Measurements from ENCODE around the gene ZNF169.
"Not testable (repeated sequence)": the region's sequence is repeated elsewhere in the genome, so short reads cannot be mapped to it uniquely, and the experiment has no call there.

ZNF169 gene

DNA sequence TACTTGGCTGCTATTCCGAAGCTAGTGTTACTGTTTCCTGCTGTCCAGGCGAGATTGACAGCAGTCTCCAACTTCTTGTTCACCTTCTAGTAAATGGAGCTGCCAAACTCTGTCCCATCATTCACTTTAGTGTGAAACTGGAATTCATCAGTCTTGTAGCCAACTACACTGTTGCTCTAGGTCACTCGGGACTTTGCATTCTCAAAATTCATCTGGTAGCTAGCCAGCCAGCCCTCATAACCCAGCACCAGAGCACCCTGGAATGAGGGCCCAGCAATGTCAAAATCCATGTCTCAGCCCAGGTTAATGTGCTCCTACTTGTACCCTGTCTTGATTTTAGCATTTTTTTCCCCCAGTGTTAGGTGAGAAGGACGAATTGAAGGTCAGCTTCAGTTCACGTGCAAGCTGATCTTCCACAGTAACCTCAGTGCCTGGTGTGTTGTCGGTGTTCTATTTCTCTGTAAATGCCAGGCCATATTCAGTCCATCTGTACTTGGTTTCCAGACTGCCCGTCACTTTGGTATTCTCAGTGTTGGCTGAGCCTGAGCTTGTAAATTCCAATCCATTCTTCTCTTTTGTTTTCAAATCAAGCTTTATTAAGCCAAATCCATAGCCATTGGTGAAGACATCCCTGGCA, 28.9 kb downstream of the ZNF169 start:
- no peak for DNase-seq

DNA sequence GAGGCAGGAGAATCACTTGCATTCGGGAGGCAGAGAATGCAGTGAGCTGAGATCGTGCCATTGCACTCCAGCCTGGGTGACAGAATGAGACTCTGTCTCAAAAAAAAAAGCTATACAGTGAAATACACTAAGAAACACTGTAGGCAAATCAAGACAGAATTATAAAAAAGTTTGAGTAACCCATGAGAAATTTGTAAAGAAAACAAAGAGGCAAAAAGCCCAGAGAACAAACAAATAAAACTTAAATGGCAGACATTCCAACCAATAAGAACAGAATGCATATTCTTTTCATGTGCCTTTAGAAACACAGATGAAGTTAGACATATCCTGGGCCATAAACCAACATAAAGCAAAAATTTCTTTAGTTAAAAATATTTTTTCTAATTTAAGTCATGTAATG, 30.6 kb downstream of the ZNF169 start:
- no peak for DNase-seq

DNA sequence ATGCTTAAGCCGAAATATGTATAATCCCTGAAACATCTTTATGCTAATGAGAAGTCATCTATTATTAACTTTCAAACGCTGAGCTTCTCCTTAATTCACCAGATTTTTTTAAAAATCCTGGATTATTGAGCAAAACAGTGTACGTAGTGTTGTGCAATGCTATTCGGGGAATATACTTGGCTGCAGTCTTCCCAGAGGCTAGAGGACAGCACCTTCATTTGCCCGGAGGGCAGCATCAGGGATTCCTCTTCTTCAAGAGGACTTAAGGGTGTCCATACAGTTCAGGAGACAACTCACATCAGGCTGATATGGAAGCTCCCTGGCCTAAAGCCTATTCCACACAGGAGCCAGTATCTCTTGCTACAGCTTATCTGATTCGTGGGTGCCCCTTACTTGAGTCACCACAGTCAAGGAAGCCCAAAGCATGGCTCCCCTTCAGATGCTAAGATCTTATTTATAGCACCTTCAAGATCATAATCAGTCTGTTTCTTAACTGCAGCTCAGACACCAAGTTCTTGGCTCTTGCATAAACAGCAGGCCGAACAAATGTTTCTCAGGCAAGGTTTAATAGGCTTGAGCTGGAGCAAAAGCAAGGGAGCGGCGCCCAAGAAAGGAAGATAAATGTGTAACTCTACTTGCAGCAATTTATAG, 40.0 kb downstream of the ZNF169 start:
- no peak for DNase-seq

DNA sequence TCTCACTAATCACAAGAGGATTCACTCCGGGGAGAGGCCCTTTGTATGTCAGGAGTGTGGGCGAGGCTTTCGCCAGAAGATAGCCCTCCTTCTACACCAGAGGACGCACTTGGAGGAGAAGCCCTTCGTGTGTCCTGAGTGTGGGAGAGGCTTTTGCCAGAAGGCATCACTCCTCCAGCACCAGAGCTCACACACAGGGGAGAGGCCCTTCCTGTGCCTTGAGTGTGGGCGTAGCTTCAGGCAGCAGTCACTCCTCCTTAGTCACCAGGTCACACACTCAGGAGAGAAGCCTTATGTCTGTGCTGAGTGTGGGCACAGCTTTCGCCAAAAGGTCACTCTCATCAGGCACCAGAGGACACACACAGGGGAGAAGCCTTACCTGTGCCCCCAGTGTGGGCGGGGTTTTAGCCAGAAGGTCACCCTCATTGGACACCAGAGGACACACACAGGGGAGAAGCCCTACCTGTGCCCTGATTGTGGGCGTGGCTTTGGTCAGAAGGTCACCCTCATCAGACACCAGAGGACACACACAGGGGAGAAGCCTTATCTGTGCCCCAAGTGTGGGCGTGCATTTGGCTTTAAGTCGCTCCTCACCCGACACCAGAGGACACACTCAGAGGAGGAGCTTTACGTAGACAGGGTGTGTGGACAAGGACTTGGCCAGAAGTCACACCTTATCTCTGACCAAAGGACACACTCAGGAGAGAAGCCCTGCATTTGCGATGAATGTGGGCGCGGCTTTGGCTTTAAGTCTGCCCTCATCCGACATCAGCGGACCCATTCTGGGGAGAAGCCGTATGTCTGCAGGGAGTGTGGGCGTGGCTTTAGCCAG, 41.6 kb downstream of the ZNF169 start:
- no peak for DNase-seq

DNA sequence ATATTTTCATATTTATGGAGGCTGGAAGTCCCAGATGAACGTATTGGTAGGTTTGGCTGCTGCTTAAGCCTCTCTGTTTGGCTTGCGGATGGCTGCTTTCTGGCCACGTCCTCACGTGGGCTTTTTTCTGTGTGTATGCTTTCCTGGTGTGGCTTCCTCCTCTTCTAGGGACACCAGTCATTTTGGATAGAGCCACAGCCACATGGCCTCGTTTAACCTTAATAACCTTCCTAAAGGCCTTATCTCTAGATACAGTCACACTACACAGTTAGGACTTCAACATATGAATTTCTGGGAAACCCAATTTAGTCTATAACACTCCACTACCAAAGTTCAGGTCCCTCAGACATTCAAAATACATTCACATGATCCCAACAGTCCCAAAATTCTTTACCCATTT, 42.5 kb downstream of the ZNF169 start:
- no peak for DNase-seq

DNA sequence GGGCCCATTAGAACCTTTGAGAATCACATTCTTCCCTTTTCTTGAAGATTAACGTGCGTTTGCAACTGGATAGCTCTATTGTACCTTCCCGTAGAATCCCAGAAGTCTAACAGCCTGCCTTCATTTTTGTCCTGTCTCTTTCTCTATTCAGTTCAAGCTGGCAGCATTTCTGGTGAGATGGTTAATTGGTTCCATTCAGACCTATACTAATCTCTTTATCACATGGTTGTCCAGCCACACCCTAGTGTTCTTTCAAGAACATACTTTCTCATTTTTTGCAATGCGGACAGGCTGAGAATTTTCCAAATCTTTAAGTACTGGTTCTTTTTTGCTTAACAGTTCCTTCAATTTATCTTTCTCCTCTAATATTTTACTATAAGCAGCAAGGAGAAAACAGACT, 43.3 kb downstream of the ZNF169 start:
- no peak for DNase-seq

DNA sequence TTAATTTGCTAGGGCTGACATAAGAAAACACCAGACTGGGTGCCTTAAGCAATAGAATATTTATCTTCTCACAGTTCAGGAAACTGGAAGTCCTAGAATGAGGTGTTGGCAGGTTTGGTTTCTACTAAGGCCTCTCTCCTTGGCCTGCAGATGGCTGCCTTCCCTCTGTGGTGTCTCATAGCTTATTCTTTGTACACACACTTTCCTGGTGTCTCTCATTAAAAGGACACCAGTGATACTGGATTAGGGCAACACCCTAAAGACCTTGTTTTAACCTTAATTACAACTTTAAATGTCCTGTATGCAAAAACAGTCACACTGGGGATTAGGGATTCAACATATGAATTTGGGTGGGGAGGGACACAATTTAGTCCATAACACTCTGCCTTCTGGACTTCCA, 44.2 kb downstream of the ZNF169 start:
- DNase-seq, result no peak

DNA sequence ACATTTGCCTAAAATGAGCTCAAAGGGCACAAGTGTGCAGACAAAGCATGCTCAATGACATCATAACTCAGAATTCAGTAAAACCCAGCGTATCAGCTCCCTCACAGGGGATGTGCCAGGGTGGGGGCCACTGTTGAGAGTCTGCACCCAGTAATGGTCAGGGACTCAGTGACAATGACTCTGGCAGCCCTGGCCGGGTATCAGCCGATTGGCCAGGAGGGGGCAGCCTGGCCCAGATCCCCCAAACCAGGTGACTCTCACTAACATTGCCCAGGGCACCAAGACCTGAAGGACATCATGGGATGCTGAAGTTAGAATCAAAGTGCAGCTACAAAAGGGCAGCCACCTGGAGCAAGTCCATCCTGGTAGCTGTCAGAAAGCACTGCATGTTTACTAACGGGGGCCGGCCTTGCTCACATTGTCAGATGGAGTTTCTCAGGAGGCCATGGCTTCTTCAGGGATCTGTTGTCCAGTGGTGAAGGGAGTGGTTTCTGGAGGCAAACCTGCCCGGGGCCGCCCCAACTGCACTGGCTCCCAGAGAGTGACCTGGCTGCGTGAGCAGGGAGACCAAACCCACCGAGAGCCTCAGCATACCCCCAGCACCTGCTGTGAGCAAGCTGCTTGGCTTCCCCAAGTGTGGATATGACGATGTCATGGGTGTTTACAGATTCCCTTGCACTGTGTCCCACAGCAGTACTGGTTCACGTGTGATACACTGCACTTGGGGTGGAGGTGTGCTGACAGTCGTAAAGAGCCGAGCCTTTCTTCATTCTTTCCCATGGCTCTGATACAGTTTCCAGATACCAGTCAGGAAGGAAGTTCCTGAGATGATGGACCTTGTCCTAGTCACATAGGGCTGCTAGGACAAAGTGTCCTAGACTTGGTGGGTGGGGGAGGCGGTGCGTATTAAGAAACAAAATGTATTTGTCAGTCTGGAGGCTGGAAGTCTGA, 56.2 kb downstream of the ZNF169 start:
- not testable (repeated sequence) for DNase-seq

DNA sequence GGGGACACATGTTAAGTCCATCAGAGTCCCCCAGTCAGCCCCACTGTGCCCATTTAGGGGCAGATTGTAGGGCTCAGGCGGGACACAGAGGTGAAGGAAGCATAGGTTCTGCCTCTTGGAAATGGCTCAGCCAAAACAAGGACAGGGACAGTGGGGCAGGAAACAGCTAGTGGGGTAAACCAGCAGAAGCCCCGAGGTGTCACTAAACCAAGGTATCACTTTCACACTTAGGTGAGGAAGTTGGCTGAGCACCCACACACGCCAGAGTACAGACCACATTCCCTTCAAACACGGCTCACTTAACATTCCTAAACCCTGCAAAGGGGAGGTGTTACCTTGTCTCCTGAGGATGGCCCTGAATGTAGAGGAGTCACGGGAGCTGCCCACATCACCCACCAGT, 57.1 kb downstream of the ZNF169 start:
- not testable (repeated sequence) for DNase-seq

DNA sequence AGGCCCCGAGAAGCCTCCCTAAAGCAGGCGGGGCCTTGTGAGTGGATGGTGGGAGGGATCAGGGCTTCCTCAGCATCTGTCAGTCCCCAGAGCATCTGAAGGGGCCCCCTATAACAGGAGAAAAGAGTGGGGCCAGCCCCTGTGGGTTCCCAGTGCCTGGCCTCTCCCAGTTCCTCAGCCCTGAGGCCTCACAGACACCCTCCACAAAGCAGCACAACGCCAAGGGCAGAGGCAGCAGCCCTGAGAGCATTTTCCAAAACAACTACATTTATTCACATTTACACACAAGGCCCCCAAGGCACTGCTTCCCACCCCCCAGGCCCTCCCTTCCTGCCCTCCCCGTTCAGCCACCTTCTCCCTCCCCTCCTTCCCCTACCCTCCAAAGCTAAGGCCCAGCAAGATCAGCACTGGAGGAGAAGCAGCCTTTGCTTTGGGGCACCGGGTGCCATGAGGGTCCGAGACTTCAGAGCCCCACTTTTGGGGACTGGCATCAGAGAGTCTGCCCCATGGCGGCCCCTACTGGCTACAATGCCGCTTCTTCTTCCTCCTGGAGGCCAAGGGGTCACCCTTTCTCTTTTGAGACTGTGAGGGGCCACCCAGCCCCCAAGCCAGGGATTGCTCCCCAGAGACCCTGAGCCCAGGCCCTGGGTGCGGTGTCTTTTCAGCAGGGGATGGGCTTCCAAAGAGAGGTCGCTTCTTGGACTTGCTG, 59.0 kb downstream of the ZNF169 start:
- DNase-seq, result not testable (repeated sequence)

DNA sequence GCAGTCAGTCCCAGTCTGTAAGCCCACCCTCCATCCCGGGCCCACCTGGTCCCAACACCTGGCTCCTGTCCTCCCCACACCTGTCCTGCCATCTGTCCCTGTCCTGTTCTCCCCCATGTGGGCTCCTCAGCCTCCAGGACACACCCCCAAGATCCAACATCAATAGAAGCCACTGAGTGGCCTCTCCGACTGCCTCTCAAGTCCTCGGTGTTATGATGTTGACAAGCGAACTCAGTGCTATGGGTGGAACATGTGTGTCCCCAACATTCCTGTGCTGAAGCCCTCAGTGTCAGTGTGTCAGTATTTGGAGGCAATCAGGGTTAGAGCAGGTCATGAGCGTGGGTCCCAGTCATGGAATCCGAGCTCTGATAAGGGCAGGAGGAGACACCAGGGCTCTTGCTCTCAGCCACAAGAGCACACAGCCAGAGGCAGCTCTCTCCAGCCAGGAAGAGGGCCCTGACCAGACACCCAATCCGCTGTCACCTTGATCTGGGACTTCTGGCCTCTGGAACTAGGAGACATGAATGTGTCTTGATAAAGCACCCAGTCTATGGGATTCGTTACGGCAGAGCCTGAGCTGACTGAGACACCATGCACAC, 63.3 kb downstream of the ZNF169 start:
- DNase-seq, result not testable (repeated sequence)

DNA sequence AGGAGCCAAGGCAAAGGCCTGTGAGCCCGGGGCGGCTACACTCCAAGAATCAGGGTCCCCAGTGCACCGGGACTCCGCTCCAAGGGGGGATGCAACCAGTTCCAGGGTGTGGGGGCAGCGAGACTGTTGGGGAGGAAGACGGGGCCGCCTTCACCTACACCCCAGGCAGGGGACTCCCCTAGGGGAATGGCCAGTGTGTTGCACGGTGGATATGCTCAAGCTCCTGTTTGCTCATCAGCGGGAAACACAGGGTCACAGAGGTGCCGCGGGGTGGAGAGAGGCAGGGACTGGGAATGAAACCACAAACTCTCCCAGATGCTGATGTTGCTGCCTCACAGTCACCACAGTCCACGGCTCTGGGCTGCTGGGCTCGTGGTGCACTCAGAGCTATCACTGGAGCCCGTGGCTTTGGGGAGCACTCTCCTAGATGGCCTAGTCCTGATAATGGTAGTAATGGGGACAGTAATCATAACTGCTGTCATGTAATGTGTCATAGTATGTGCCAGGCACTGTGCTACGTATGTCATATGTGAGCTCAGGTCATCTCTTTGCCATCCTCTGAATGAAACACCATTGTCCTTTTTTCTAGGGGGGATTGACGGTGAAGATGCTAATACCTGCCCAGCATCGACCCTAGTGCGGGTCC, 64.2 kb downstream of the ZNF169 start:
- not testable (repeated sequence) for DNase-seq

DNA sequence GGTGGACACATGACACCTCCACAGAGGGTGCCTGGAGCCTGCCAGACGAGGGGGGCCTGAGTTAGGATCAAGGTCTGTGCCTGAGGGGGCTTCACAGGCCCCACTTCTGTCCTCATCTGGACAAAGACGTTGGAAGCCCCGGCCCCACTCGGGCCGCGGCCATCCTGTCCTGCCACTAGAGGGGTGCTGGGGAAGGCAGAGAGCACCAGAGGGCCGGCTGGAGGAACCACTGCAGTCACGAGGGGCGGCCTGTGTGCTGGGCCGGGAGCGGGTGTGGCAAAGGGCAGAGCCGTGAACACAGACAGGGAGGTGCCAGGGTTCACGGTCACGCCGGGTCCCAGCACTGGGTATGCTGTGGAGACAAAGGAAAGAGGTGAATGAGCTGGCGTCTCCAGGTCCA, 66.5 kb downstream of the ZNF169 start:
- DNase-seq, result not testable (repeated sequence)

DNA sequence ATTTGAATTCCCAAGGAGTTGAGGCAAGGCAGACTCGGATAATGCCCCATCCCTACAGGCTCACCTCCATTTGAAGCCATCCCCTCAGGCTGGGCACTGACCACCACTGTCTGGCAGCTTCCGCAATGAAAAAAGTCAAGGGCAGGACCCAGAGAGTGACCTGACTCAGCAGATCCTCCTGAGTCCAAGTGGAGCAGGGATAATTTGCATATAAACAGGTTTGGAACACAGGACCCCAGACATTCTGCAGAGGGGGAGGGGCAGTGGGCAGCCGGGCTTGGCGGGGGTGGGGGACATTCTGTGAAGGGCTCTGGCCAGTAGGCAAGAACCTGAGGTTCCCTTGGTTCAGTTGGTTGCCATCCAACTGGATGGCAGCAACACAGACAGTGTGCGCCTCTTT, 69.4 kb downstream of the ZNF169 start, which contains the start of gene NUTM2F:
NUTM2F (minus strand) TSS at position 101 of the 400 bp plus-strand sequence; CDS start at position 80, 21 bp downstream.
- DNase-seq, result not testable (repeated sequence)

DNA sequence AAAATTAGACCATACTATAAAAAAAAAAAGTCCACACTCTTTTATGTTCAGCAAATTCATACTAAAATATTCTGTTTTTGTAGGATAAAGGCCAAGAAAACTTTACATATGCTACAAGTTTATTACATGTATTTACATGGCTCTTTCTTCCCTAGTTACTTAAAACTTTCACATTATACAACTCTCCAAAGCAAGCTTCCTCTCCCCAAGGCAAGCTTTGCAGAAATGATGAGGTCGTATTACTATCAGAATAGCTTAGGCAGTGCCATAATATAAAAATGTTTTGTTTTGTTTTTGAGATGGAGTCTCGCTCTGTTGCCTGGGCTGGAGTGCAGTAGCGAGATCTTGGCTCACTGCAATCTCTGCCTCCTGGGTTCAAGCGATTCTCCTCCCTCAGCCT, 77.3 kb downstream of the ZNF169 start:
- not testable (repeated sequence) for DNase-seq

DNA sequence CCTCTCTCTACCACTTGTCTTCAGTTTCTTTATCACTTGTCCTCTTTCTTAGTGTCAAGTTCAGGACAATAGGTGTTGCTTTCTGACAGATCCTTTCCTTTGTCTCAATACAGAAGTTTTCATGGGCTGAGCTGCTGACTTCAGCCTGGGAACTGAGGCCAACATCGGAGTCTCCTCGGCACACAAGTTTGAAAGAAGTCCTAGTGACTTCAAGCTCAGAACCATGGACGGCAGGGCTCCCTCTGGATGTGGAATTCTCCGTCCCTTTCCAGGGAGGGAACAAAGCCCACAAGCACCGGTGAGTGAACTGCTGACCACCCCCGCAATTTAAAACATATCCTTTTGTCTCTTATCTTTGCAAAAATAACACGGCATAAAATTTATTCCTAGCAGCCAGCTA, 79.6 kb downstream of the ZNF169 start:
- DNase-seq, result not testable (repeated sequence)

DNA sequence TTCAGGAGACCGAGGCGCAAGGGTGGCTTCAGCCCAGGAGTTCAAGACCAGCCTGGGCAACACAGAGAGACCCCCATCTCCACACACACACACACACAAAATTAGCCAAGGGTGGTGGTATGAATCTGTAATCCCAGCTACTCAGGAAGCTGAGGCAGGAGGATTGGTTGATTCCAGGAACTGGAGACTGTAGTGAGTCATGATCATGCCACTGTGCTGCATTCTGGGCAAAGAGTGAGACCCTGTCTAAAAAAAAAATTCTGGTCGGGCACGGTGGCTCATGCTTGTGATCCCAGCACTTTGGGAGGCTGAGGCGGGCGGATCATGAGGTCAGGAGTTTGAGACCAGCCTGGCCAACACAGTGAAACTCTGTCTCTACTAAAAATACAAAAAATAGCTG, 80.6 kb downstream of the ZNF169 start:
- not testable (repeated sequence) for DNase-seq

DNA sequence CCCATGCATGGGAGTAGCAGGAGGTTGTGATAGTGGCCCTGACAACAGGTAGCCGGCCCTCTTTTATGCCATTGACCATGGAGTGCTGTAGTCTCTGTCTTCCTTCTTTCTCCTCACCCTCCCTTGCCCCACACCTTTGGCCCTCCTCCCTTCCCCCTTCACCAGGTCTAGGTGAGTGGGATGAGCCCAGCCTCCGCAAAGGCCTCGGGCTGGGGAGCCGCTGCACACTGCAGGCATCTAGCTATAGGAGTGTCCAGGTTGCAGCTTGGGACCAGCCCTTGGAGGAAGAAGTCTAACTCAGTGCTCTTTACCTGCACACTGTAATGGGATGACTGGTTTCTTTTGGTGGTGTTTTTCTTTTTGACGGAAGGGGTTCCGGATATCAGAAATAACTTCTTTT, 81.7 kb downstream of the ZNF169 start:
- DNase-seq, result not testable (repeated sequence)

DNA sequence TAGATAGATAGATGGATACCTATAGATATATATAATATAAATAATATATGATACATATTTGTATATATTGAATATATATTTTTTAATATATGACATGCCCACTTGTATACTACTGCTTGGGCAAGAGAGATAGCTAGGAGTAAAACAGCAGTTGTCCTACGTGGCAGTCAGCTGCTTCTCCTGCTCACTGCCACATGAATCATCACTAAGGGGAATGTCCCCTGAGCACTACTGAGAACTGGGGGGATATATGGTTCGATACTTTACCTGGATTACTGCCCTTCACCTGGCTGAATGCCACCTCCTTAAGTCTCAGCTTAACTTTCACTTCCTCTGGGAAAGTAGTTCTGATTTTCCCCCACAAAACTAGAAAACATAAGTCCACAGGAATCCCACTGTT, 82.6 kb downstream of the ZNF169 start:
- DNase-seq, result not testable (repeated sequence)

DNA sequence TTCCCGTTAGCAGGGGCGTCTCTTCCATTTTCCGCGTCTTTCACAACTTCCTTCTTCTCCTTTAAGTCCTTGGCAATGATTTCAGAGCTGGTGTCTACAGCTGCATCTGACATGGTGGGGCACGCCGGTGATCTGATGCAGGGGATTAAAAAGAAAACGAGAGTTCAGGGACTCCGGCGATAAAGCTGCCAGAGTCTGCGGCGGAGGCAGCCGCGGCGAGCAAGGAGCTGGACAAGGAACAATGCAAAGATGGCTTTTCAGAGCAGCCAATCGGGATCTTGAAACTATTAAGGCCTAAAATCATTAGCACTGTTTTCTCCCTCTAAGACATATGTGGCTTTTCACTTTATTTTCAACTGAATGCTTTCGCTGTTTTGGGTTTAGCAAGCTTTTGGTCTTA, 88.4 kb downstream of the ZNF169 start:
- not testable (repeated sequence) for DNase-seq

DNA sequence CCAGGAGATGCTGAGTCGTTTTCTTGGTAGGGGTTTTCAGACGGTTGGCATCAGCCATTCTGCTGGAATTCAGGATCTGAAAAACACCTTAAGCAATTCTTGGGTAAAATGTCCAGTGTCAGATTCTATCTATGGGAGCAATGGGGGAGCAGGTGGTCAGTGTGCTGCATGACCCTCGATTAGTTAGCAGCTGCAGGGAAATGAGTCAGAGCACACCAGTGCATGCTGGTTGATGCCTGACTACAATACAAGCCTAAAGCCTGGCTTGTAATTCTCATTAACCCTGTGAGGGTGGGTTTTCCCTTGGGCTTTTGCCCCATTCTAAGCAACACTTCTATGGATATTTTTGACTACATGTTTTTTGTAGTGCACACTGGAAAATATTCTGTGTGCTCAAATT, 89.7 kb downstream of the ZNF169 start:
- not testable (repeated sequence) for DNase-seq
